ENCODE results near the gene RAB11FIP2.

- no peak for TF ChIP-seq ATOH8 (CRISPR knock-in tag; IDR thresholded peaks at IDR 0.05; ENCODE audit: low read depth)
- no peak for TF ChIP-seq MAFK (IDR thresholded peaks at IDR 0.05; ENCODE audit: partially characterized antibody)
- TF ChIP-seq CEBPB (IDR thresholded peaks at IDR 0.05): no peak
- TF ChIP-seq ZFP36 (IDR thresholded peaks at IDR 0.05; ENCODE audit: borderline replicate concordance, partially characterized antibody): no peak
- TF ChIP-seq CBX2 (IDR thresholded peaks at IDR 0.05; ENCODE audit: borderline replicate concordance, low read depth): no peak
- no peak for TF ChIP-seq E2F6 (IDR thresholded peaks at IDR 0.05; ENCODE audit: borderline replicate concordance, low read depth)
- TF ChIP-seq USF2 (IDR thresholded peaks at IDR 0.05): no peak
- TF ChIP-seq POLR2A (IDR thresholded peaks at IDR 0.05; ENCODE audit: low read length): no peak
- no peak for TF ChIP-seq CTCF (IDR thresholded peaks at IDR 0.05)
- no peak for TF ChIP-seq RAD21 (conservative IDR thresholded peaks at IDR 0.05 in 1 of 2, IDR thresholded peaks at IDR 0.05 in 1 of 2)
- TF ChIP-seq CHD2 (IDR thresholded peaks at IDR 0.05; ENCODE audit: low read length, partially characterized antibody): no peak
- no peak for TF ChIP-seq ELK1 (IDR thresholded peaks at IDR 0.05; ENCODE audit: low read depth, low read length)
Observed at GRCh38 chr10:117993166-117993565, 53.6 kb downstream of the RAB11FIP2 start.

Measured in A549 (cell line).